Breast epithelium (tissue), 4 donors: Measurements from ENCODE around the gene RETSAT. TPM values are rescaled to one million over a fixed set of nuclear protein-coding genes. Genes with fewer than 3 reads are reported as not detected.

Source experiments
- DNase-seq, 2 donors: peaks; one replicate each; pipeline ENCODE4 v3.0.0-alpha.2; 2019; ENCODE audit warnings: low spot score in 2 of 2
- H3K27ac ChIP-seq, 2 donors: fragments of 200-600 bp; sonication (generic) in 1 of 2; one replicate each; pipeline ENCODE4 v1.5.1; 2016 to 2019; ENCODE audit warnings: mild to moderate bottlenecking in 1 of 2
- H3K27me3 ChIP-seq, 2 donors: fragments of 200-600 bp; sonication (generic) in 1 of 2; one replicate each; pipeline versions ENCODE4 v1.5.1 to v1.6.0; 2017 to 2019; ENCODE audit warnings: control low read depth in 1 of 2, mild to moderate bottlenecking in 1 of 2
- H3K36me3 ChIP-seq: fragments of 200-600 bp; one replicate; pipeline ENCODE4 v1.5.1; 2019
- H3K4me1 ChIP-seq, 2 donors: fragments of 200-600 bp; sonication (generic); one replicate each; pipeline ENCODE4 v1.5.1; 2016 to 2019; ENCODE audit warnings: control low read depth in 1 of 2
- H3K4me3 ChIP-seq, 3 donors: fragments of 200-600 bp; sonication (generic); 1 replicate in 2 of 3; 2 replicates in 1 of 3; pipeline ENCODE4 v1.5.1; 2016 to 2019; ENCODE audit warnings: mild to moderate bottlenecking in 3 of 3, moderate library complexity in 2 of 3
- H3K9me3 ChIP-seq, 2 donors: fragments of 200-600 bp; sonication (generic) in 1 of 2; one replicate each; pipeline ENCODE4 v1.5.1; 2016 to 2019; ENCODE audit warnings: control low read depth in 1 of 2
- POLR2A ChIP-seq: fragments of 450-650 bp; IDR thresholded peaks from one replicate; pipeline ENCODE4 v1.6.1; 2016; ENCODE audit warnings: antibody characterized with exemption, mild to moderate bottlenecking, moderate library complexity
- POLR2AphosphoS5 ChIP-seq, 3 donors: sonication (generic); formaldehyde crosslinking; IDR thresholded peaks; one replicate each; pipeline ENCODE4 v1.6.1; 2017; ENCODE audit warnings: antibody characterized with exemption in 3 of 3
- intact Hi-C: fragments of 100-400 bp; cut with DNase I; formaldehyde crosslinking; loops from one replicate; pipeline ENCODE4 v1.15.1; 2023; ENCODE audit warnings: low total_unique reads
- total RNA-seq, 3 donors: library from RNA; depleted of rRNA; stranded (reverse); fragments of >200 nt; gene quantifications; one replicate each; pipeline ENCODE4 v1.1.0, GENCODE V29; 2016
- TF ChIP-seq, protein P1 (sequence below), 3 donors: fragments of 450-650 bp; IDR thresholded peaks; one replicate each; pipeline ENCODE4 v1.5.1; 2016 to 2017; ENCODE audit warnings: antibody characterized with exemption in 3 of 3, mild to moderate bottlenecking in 3 of 3, moderate library complexity in 3 of 3

The RETSAT gene
- total RNA-seq, 3 donors from 2014 or later, result 96.4 to 534 (median 101) TPM

DNA sequence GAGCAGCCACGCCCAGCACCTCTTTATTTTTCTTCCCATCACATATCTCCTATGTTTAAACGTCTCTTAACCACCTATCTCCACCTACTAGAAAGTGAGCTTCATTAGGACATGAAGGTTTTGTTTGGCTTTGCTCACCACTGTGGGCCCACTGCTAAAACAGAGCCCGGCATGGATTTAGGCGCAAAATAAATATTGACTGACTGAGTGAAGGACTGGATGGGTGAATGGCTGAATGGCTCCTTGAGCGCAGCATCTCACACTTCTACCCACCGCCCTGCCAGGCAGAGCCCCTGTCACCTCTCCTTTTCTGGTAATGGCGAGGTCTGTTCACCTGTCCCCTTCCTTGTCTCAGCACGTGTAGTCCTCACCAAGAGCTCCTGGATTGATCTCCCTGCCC, 45.7 kb upstream of the RETSAT start:
- Histone ChIP-seq H3K9me3 (no peaks in the 10 kb centered on the region), H3K4me1 (peaks cover 0 to 6% of the 10 kb centered on the region in 2 donors), H3K27ac (no peak overlapping the region), H3K4me3 (no peak overlapping the region), H3K36me3 (no peaks in the 10 kb centered on the region), H3K27me3 (no peaks in the 10 kb centered on the region)
- DNase-seq, result peak in 1 of 2 donors; percentile 30
- intact Hi-C loops, result no loop called here
- TF ChIP-seq, protein P1, sequence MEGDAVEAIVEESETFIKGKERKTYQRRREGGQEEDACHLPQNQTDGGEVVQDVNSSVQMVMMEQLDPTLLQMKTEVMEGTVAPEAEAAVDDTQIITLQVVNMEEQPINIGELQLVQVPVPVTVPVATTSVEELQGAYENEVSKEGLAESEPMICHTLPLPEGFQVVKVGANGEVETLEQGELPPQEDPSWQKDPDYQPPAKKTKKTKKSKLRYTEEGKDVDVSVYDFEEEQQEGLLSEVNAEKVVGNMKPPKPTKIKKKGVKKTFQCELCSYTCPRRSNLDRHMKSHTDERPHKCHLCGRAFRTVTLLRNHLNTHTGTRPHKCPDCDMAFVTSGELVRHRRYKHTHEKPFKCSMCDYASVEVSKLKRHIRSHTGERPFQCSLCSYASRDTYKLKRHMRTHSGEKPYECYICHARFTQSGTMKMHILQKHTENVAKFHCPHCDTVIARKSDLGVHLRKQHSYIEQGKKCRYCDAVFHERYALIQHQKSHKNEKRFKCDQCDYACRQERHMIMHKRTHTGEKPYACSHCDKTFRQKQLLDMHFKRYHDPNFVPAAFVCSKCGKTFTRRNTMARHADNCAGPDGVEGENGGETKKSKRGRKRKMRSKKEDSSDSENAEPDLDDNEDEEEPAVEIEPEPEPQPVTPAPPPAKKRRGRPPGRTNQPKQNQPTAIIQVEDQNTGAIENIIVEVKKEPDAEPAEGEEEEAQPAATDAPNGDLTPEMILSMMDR (IDR thresholded peaks at IDR 0.05), result no peak
- TF ChIP-seq POLR2A, result no peak
- no peak for TF ChIP-seq POLR2AphosphoS5 (IDR thresholded peaks at IDR 0.05)

DNA sequence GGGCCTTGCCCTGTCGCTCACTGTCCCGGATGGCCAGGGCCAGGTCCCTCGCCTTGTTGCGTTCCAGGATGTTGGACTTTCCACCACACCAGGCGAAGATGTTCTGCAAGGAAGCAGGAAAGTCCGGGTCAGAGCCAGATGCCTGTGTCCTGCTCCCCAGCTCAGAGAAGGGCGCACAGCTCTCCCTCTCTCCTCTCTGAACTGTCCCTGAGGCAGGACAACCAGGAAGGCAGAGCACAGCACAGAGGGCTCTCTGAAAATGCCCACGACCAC, 44.8 kb upstream of the RETSAT start:
- DNase-seq, result peak in 1 of 2 donors; percentile 38
- Histone ChIP-seq H3K36me3 (no peaks in the 10 kb centered on the region), H3K4me1 (peaks cover 0 to 14% of the 10 kb centered on the region in 2 donors), H3K27me3 (no peaks in the 10 kb centered on the region), H3K9me3 (no peaks in the 10 kb centered on the region), H3K27ac (peak overlapping the region; percentile 86 to 88), H3K4me3 (no peak overlapping the region)
- intact Hi-C loops, result no loop called here
- TF ChIP-seq POLR2A (no peak), POLR2AphosphoS5 (IDR thresholded peaks at IDR 0.05) (no peak)
- TF ChIP-seq, protein P1 (IDR thresholded peaks at IDR 0.05), result no peak

DNA sequence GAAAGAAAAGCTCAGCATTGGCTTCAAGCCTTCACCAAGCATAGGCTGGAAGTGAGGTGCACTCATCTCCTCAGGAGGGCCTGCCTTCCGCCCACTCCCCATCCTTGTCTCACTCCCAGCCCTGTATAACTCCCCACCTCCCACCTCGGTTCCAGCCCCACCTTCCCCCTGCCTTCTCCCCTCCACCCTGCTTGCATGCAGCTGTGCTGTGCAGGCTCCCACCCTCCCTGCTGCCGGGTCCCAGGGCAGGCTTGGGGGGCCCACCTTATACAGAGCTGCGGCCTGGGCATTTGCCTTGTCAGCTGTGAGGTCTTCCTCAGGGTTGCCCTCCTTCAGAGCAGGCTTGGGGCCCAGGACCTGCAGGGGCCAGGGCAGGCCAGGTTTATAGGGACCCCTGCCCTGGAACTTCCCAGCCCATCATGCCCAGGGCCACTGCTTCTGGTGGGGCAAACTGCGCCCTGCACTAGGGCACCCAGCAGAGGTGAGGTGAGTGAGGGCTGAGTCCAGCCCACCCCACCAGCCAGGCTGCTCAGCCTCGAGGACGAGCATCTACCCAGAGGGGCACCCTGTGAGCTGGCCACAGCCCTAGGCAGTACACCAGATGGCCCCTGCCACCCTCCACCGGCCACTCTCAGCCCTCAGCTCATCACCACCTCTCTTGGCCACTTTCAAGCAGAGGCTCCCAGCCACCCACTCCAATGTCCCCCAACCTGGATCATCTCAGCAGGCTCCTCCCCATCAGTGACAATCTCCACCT, 44.3 kb upstream of the RETSAT start:
- intact Hi-C loops, result no loop called here
- peak in 1 of 2 donors; percentile 45 for DNase-seq
- H3K27me3 ChIP-seq, result no peaks in the 10 kb centered on the region
- no peaks in the 10 kb centered on the region for H3K36me3 ChIP-seq
- H3K9me3 ChIP-seq, result no peaks in the 10 kb centered on the region
- H3K4me1 ChIP-seq, result peaks cover 0 to 16% of the 10 kb centered on the region in 2 donors
- no peak for TF ChIP-seq POLR2A
- TF ChIP-seq, protein P1 (IDR thresholded peaks at IDR 0.05), result no peak
- TF ChIP-seq POLR2AphosphoS5 (IDR thresholded peaks at IDR 0.05), result no peak
- no peak overlapping the region for H3K4me3 ChIP-seq
- peak overlapping the region; percentile 86 to 88 for H3K27ac ChIP-seq

DNA sequence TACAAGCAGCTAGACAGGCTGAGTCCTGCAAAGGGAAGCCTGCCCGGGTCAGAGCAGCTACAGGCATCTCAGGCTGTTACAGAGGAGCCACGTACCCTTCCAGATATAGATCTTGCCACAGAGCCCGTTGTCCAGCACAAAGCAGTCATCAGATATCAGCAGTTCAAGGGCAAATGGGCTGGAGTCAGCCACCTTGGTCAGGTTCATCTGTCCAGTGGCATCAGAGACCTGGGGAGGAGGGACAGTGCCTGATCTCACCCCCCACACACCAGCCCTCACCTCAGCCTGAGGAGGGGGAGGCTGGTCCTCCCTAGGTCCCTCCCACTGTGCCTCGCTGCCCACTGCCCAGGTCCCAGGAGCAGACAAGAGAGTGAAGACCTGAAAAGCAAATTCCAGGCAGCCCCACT, 43.6 kb upstream of the RETSAT start:
- Histone ChIP-seq H3K36me3 (no peaks in the 10 kb centered on the region), H3K27me3 (no peaks in the 10 kb centered on the region), H3K4me1 (peaks cover 0 to 16% of the 10 kb centered on the region in 2 donors), H3K9me3 (no peaks in the 10 kb centered on the region), H3K27ac (peak overlapping the region; percentile 86 to 88), H3K4me3 (no peak overlapping the region)
- peak in 1 of 2 donors; percentile 49 for DNase-seq
- intact Hi-C loops, result no loop called here
- TF ChIP-seq, protein P1 (IDR thresholded peaks at IDR 0.05), result no peak
- TF ChIP-seq POLR2AphosphoS5 (IDR thresholded peaks at IDR 0.05), result no peak
- TF ChIP-seq POLR2A, result no peak
